H1 (cell line): Measurements from ENCODE around the gene PAK6. TPM values are rescaled to one million over a fixed set of nuclear protein-coding genes. Genes with fewer than 3 reads are reported as not detected.

Experiments
- BRCA1 ChIP-seq: IDR thresholded peaks from 2 replicates; pipeline ENCODE4 v1.6.1; 2012; ENCODE audit warnings: low read depth, low read length, improper control_type of control experiment
- CTBP2 ChIP-seq: IDR thresholded peaks from 2 replicates; pipeline ENCODE4 v1.7.0; 2011; ENCODE audit warnings: borderline replicate concordance, mild to moderate bottlenecking, moderate library complexity, mixed read lengths, low read length; ENCODE audit not compliant: insufficient read depth, insufficient read length
- FOSL1 ChIP-seq: IDR thresholded peaks from 2 replicates; pipeline ENCODE4 v1.6.1; 2011; ENCODE audit warnings: mild to moderate bottlenecking, low read depth, low read length, moderate library complexity; ENCODE audit not compliant: insufficient read depth
- POU5F1 ChIP-seq: IDR thresholded peaks from 2 replicates; pipeline ENCODE4 v1.6.1; 2011; ENCODE audit warnings: low read depth, mild to moderate bottlenecking, low read length, moderate library complexity
- TBP ChIP-seq: IDR thresholded peaks from 2 replicates; pipeline ENCODE4 v1.6.1; 2011; ENCODE audit warnings: low read depth, low read length, improper control_type of control experiment
- YY1 ChIP-seq: IDR thresholded peaks from 2 replicates; pipeline ENCODE4 v1.6.1; 2011; ENCODE audit warnings: low read depth, mild to moderate bottlenecking, low read length
- polyA plus RNA-seq, 7 experiments: library from polyadenylated mRNA; depleted of rRNA in 3 of 7; stranded (reverse) in 5 of 7; unstranded in 2 of 7; fragments of >200 nt in 5 of 7; fragments of 200-250 nt in 2 of 7; gene quantifications; 1 replicate in 5 of 7; 2 replicates in 1 of 7; 4 replicates in 1 of 7; pipeline versions ENCODE4 v1.2.1 to v1.2.3, GENCODE V29; 2011 to 2013; ENCODE audit warnings: missing spikeins in 2 of 7, mixed read lengths in 2 of 7
- total RNA-seq: library from RNA; stranded (reverse); fragmentation: NEBNext Ultra II Directional; extraction: Animal tissue kit (Norgen Biotek cat#: 25700); gene quantifications from 2 replicates; pipeline ENCODE4 v1.2.1, GENCODE V29; 2021

The PAK6 gene
- total and polyA plus RNA-seq, 2 of the 8 experiments (the other 6 are each of a cell fraction or from before 2014, with no cell fraction given): 6.9 to 9.4 TPM

- TF ChIP-seq TBP: no peak
- TF ChIP-seq CTBP2: no peak
- TF ChIP-seq YY1: no peak
- no peak for TF ChIP-seq FOSL1
- no peak for TF ChIP-seq POU5F1
- TF ChIP-seq BRCA1: no peak
Observed at GRCh38 chr15:40256638-40257235, 17.9 kb downstream of the PAK6 start (continued).
